ENCODE measurements around the gene GAPDHS.

Gene GAPDHS

GRCh38 chr19:35533201-35533821 lies at the start of gene GAPDHS:
Gene GAPDHS, plus strand, starts transcription at chr19:35533456. Its CDS starts 72 bp downstream, at chr19:35533528.
- DNase-seq = no peak

- DNase-seq = no peak
Observed at GRCh38 chr19:35484252-35485036, 48.8 kb upstream of the GAPDHS start.

- no peak for DNase-seq
Observed at GRCh38 chr19:35486268-35486708, 47.0 kb upstream of the GAPDHS start.

- no peak for DNase-seq
Observed at GRCh38 chr19:35487656-35488182, 45.5 kb upstream of the GAPDHS start.

GRCh38 chr19:35488677-35489076 lies 44.6 kb upstream of the GAPDHS start:
- DNase-seq = no peak

- no peak for DNase-seq
Observed at GRCh38 chr19:35490364-35490763, 42.9 kb upstream of the GAPDHS start, which contains the start of gene KRTDAP. Gene KRTDAP, minus strand, starts transcription at chr19:35490464. Its CDS starts 22 bp downstream, at chr19:35490442.

- no peak for DNase-seq
Observed at GRCh38 chr19:35491836-35492360, 41.4 kb upstream of the GAPDHS start.

GRCh38 chr19:35493971-35494370 lies 39.3 kb upstream of the GAPDHS start:
- no peak for DNase-seq

GRCh38 chr19:35495107-35496064 lies 37.9 kb upstream of the GAPDHS start:
- DNase-seq = peak; percentile 83

GRCh38 chr19:35497406-35497805 lies 35.9 kb upstream of the GAPDHS start:
- no peak for DNase-seq

GRCh38 chr19:35498220-35498619 lies 35.0 kb upstream of the GAPDHS start:
- DNase-seq = no peak

- no peak for DNase-seq
Observed at GRCh38 chr19:35498984-35499527, 34.2 kb upstream of the GAPDHS start.

- no peak for DNase-seq
Observed at GRCh38 chr19:35500611-35501010, 32.6 kb upstream of the GAPDHS start.

- no peak for DNase-seq
Observed at GRCh38 chr19:35501684-35502083, 31.6 kb upstream of the GAPDHS start.

GRCh38 chr19:35502751-35503150 lies 30.5 kb upstream of the GAPDHS start:
- DNase-seq = no peak

- DNase-seq = no peak
Observed at GRCh38 chr19:35506011-35506410, 27.2 kb upstream of the GAPDHS start.

GRCh38 chr19:35507561-35507960 lies 25.7 kb upstream of the GAPDHS start:
- DNase-seq = no peak

GRCh38 chr19:35508129-35508528 lies 25.1 kb upstream of the GAPDHS start:
- no peak for DNase-seq

GRCh38 chr19:35509018-35509652 lies 24.1 kb upstream of the GAPDHS start:
- peak; percentile 37 for DNase-seq

- DNase-seq = peak; percentile 79
Observed at GRCh38 chr19:35509861-35510625, 23.2 kb upstream of the GAPDHS start.

GRCh38 chr19:35510626-35510964 lies 22.7 kb upstream of the GAPDHS start:
- no peak for DNase-seq

All from stimulated activated CD4-positive, alpha-beta T cell treated with anti-CD3 and anti-CD28 coated beads, Interleukin-4, amount 100 ng/mL, for 24 hours (primary cell).